ENCODE data around the gene TRAPPC11.

DNA sequence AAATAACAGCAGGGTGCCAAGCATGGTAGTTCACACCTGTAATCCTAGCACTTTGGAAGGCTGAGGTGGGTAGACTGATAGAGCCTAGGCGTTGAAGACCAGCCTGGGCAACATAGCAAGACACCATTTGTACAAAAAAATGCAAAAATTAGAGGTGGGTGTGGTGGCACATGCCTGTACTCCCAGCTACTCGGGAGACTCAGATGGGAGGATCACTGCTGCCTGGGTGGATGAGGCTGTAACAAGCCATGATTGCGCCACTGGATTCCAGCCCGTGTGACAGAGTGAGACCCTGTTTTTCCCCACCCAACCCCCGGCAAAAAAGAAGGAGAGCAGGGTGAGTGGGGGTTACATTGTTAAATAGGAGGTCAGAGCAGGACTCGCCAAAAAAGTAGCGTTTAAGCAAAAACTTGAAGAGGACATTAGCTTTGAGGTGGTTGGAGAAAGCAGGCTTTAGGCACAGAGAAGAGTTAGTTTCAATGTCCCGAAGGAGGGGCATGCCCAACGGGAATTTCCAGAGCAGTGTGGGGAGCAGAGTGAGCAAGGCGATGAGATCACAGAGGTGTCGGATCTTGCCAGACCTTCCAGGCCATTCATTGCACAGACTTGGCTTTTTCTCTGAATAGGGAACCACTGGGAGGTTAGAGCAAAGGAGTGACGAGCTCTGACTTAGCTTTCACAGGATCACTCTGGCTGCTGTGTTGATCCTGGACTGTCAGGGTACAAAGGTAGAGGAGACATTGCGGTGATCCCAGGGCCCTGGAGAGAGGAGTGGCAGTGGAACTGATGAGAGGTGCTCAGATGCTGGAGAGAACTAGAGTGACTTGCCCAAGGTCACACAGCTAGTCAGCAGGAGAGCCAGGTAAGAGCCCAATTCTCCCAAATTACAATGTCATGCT is 70.6 kb downstream of the TRAPPC11 start:
- TF ChIP-seq, protein P1, sequence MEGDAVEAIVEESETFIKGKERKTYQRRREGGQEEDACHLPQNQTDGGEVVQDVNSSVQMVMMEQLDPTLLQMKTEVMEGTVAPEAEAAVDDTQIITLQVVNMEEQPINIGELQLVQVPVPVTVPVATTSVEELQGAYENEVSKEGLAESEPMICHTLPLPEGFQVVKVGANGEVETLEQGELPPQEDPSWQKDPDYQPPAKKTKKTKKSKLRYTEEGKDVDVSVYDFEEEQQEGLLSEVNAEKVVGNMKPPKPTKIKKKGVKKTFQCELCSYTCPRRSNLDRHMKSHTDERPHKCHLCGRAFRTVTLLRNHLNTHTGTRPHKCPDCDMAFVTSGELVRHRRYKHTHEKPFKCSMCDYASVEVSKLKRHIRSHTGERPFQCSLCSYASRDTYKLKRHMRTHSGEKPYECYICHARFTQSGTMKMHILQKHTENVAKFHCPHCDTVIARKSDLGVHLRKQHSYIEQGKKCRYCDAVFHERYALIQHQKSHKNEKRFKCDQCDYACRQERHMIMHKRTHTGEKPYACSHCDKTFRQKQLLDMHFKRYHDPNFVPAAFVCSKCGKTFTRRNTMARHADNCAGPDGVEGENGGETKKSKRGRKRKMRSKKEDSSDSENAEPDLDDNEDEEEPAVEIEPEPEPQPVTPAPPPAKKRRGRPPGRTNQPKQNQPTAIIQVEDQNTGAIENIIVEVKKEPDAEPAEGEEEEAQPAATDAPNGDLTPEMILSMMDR (IDR thresholded peaks at IDR 0.05): no peak
- TF ChIP-seq EP300 (IDR thresholded peaks at IDR 0.05): no peak
- TF ChIP-seq POLR2A (IDR thresholded peaks at IDR 0.05): no peak
- no peak for TF ChIP-seq POLR2AphosphoS5 (IDR thresholded peaks at IDR 0.05)

All from stomach (tissue), 4 donors.